Sigmoid colon (tissue), 4 donors: ENCODE results near the gene NCF1.

Experiments used
- EP300 ChIP-seq, 4 donors: sonication (generic); formaldehyde crosslinking; IDR thresholded peaks; one replicate each; pipeline ENCODE4 v1.6.1; 2017; ENCODE audit warnings: antibody characterized with exemption in 4 of 4
- POLR2A ChIP-seq, 2 donors: fragments of 450-650 bp; IDR thresholded peaks; one replicate each; pipeline ENCODE4 v1.6.1; 2016; ENCODE audit warnings: antibody characterized with exemption in 2 of 2, mild to moderate bottlenecking in 2 of 2, moderate library complexity in 2 of 2
- POLR2AphosphoS5 ChIP-seq, 4 donors: sonication (generic); formaldehyde crosslinking; IDR thresholded peaks; one replicate each; pipeline ENCODE4 v1.6.1; 2017; ENCODE audit warnings: antibody characterized with exemption in 4 of 4
- TF ChIP-seq, protein P1 (sequence below), 4 experiments: fragments of 450-650 bp in 3 of 4; fragments of 200-600 bp in 1 of 4; IDR thresholded peaks; one replicate each; pipeline ENCODE4 v1.5.1; 2016 to 2019; ENCODE audit warnings: antibody characterized with exemption in 4 of 4, mild to moderate bottlenecking in 3 of 4, moderate library complexity in 2 of 4

GRCh38 chr7:74725840-74726239 lies 48.0 kb upstream of the NCF1 start:
- TF ChIP-seq POLR2A (IDR thresholded peaks at IDR 0.05) (no peak), EP300 (IDR thresholded peaks at IDR 0.05) (no peak), POLR2AphosphoS5 (IDR thresholded peaks at IDR 0.05) (no peak)
- TF ChIP-seq, protein P1, sequence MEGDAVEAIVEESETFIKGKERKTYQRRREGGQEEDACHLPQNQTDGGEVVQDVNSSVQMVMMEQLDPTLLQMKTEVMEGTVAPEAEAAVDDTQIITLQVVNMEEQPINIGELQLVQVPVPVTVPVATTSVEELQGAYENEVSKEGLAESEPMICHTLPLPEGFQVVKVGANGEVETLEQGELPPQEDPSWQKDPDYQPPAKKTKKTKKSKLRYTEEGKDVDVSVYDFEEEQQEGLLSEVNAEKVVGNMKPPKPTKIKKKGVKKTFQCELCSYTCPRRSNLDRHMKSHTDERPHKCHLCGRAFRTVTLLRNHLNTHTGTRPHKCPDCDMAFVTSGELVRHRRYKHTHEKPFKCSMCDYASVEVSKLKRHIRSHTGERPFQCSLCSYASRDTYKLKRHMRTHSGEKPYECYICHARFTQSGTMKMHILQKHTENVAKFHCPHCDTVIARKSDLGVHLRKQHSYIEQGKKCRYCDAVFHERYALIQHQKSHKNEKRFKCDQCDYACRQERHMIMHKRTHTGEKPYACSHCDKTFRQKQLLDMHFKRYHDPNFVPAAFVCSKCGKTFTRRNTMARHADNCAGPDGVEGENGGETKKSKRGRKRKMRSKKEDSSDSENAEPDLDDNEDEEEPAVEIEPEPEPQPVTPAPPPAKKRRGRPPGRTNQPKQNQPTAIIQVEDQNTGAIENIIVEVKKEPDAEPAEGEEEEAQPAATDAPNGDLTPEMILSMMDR (IDR thresholded peaks at IDR 0.05) = no peak
